NCI-H1436 (cell line): ENCODE measurements around the gene AFF2.

Source experiments
- DNase-seq: peaks from one replicate; lab custom pipeline; 2025; lab: John Stamatoyannopoulos, UW

Gene AFF2

GRCh38 chrX:148928811-148929210 is 428.4 kb downstream of the AFF2 start:
- DNase-seq = no peak

- no peak for DNase-seq
Measured at GRCh38 chrX:148929686-148930085, 429.3 kb downstream of the AFF2 start.

GRCh38 chrX:148930206-148930729 is 429.9 kb downstream of the AFF2 start:
- no peak for DNase-seq

GRCh38 chrX:148933881-148934280 is 433.5 kb downstream of the AFF2 start:
- no peak for DNase-seq

GRCh38 chrX:148938348-148938747 is 437.9 kb downstream of the AFF2 start:
- DNase-seq = no peak

- DNase-seq = no peak
Measured at GRCh38 chrX:148940411-148940996, 440.1 kb downstream of the AFF2 start.

GRCh38 chrX:148942754-148943153 is 442.3 kb downstream of the AFF2 start:
- no peak for DNase-seq

- no peak for DNase-seq
Measured at GRCh38 chrX:148947399-148947975, 447.1 kb downstream of the AFF2 start.

GRCh38 chrX:148956352-148956751 is 455.9 kb downstream of the AFF2 start:
- no peak for DNase-seq

- no peak for DNase-seq
Measured at GRCh38 chrX:148958901-148959300, 458.5 kb downstream of the AFF2 start.

GRCh38 chrX:148960060-148960459 is 459.6 kb downstream of the AFF2 start:
- peak; percentile 2 for DNase-seq

GRCh38 chrX:148961985-148962384 is 461.6 kb downstream of the AFF2 start:
- no peak for DNase-seq

- no peak for DNase-seq
Measured at GRCh38 chrX:148976571-148977400, 476.4 kb downstream of the AFF2 start.

- no peak for DNase-seq
Measured at GRCh38 chrX:148979786-148980185, 479.4 kb downstream of the AFF2 start.

GRCh38 chrX:148984238-148984637 is 483.8 kb downstream of the AFF2 start:
- DNase-seq = no peak

GRCh38 chrX:148991502-148991901 is 491.1 kb downstream of the AFF2 start:
- no peak for DNase-seq

GRCh38 chrX:148995661-148996060 is 495.2 kb downstream of the AFF2 start:
- DNase-seq = no peak

GRCh38 chrX:149002320-149002719 is 501.9 kb downstream of the AFF2 start:
- no peak for DNase-seq

GRCh38 chrX:149003863-149004660 is 503.6 kb downstream of the AFF2 start:
- no peak for DNase-seq

GRCh38 chrX:149004936-149005335 is 504.5 kb downstream of the AFF2 start:
- no peak for DNase-seq

- DNase-seq = no peak
Measured at GRCh38 chrX:149006235-149006634, 505.8 kb downstream of the AFF2 start.

GRCh38 chrX:149007423-149007822 is 507.0 kb downstream of the AFF2 start:
- DNase-seq = no peak
